Measurements from ENCODE around the gene FREM2.

- TF ChIP-seq CTCF (IDR thresholded peaks at IDR 0.05; ENCODE audit: poor library complexity) (no peak), EZH2 (IDR thresholded peaks at IDR 0.05; ENCODE audit: borderline replicate concordance) (no peak)
These were observed 49.0 kb downstream of the FREM2 start for GRCh38 chr13:38735665-38736440.

Measured in hepatocyte (in vitro differentiated cells).